ENCODE measurements around the gene CCDC194. TPM values are rescaled to one million over a fixed set of nuclear protein-coding genes. Genes with fewer than 3 reads are reported as not detected.

CCDC194 gene
- total RNA-seq, 1 experiment from 2014 or later: not detected

- CTCF ChIA-PET: interaction anchor here (1.6 kb wide), 1 partner anchor 43 kb away, joined by 4 read pairs; no protein-coding TSS in a partner anchor
- Histone ChIP-seq H3K36me3 (ENCODE audit: control insufficient read depth in 1 of 2, insufficient read depth in 2 of 2, low read length in 2 of 2) (no peaks in the 10 kb centered on the region), H3K9me3 (ENCODE audit: control insufficient read depth in 1 of 2, insufficient read depth in 1 of 2, low read depth in 1 of 2, low read length in 2 of 2) (no peaks in the 10 kb centered on the region), H4K20me1 (ENCODE audit: insufficient read depth) (no peaks in the 10 kb centered on the region), H3K4me2 (ENCODE audit: low read length) (no peak overlapping the region), H3K27ac (ENCODE audit: low read depth, low read length) (no peak overlapping the region), H3K9ac (ENCODE audit: low read length) (no peak overlapping the region), H3K4me1 (ENCODE audit: control insufficient read depth in 1 of 2, insufficient read depth in 2 of 2, low read length in 2 of 2) (peaks cover 12 to 36% of the 10 kb centered on the region in 2 experiments), H3K4me3 (replicated peaks in 1 of 2; ENCODE audit: low read depth in 1 of 2, low read length in 2 of 2) (no peak overlapping the region), H3K9me2 (ENCODE audit: insufficient read depth) (no peaks in the 10 kb centered on the region), H3K79me2 (ENCODE audit: insufficient read depth, low read length) (peaks cover 10% of the 10 kb centered on the region; the same call in 1 of the 2 replicates), H3K27me3 (ENCODE audit: insufficient read depth, low read length) (no peaks in the 10 kb centered on the region), H2AFZ (ENCODE audit: low read depth, low read length, poor library complexity, severe bottlenecking) (no peak overlapping the region)
- BruUV-seq (replicated peaks): no TSS peak
- RAD21 ChIA-PET (ENCODE audit: low non-redundant PET in 1 of 2, low total read pairs in 2 of 2, uncharacterized antibody in 2 of 2, unreplicated experiment in 2 of 2): no interaction called here
- ATAC-seq: no peak
- POLR2A ChIA-PET: no interaction called here
- DNase-seq (ENCODE audit: low read depth, low spot score): no peak
- intact Hi-C loops (cut with micrococcal nuclease): no loop called here
- TF ChIP-seq EZH2phosphoT487 (IDR thresholded peaks at IDR 0.05; ENCODE audit: borderline replicate concordance) (no peak), EGR1 (IDR thresholded peaks at IDR 0.05; ENCODE audit: low read depth) (no peak), SP1 (IDR thresholded peaks at IDR 0.05; ENCODE audit: low read depth) (no peak), TCF7L2 (IDR thresholded peaks at IDR 0.05; ENCODE audit: borderline replicate concordance, extremely low read depth, insufficient read depth, insufficient read length) (no peak), RAD21 (IDR thresholded peaks at IDR 0.05; ENCODE audit: low read depth) (no peak), REST (IDR thresholded peaks at IDR 0.05; ENCODE audit: low read depth) (no peak), YY1 (IDR thresholded peaks at IDR 0.05; ENCODE audit: extremely low read depth, insufficient replicate concordance, low read depth, low read length) (no peak)
These were observed 29.6 kb upstream of the CCDC194 start for GRCh38 chr19:17423429-17424208.

All from HCT116 (cell line).